Activated CD4-positive, alpha-beta memory T cell treated with anti-CD3 and anti-CD28 coated beads, Interleukin-2, amount 10 ng/mL, durations not matched to agents 7 days and 5 days (primary cell): ENCODE data around the gene LY9. TPM values are rescaled to one million over a fixed set of nuclear protein-coding genes. Genes with fewer than 3 reads are reported as not detected.

Source experiments
- CTCF ChIA-PET: fragments of 350-600 bp; sonication (Branson Sonifier 250); formaldehyde crosslinking; loops from one replicate; lab custom pipeline; 2021; ENCODE audit warnings: antibody characterized with exemption, inconsistent platforms; lab: Charles Lee
- POLR2A ChIA-PET: fragments of 350-600 bp; sonication (Branson Sonifier 250); formaldehyde crosslinking; loops from one replicate; lab custom pipeline; 2021; ENCODE audit warnings: antibody characterized with exemption; lab: Charles Lee
- DNase-seq: peaks from one replicate; pipeline ENCODE4 v3.0.0-alpha.2; 2020
- H3K27ac Mint-ChIP-seq: one replicate; pipeline ENCODE4 v1.8.0; 2021; ENCODE audit warnings: mild to moderate bottlenecking, mixed read lengths
- H3K27me3 Mint-ChIP-seq: one replicate; pipeline ENCODE4 v1.8.0; 2021; ENCODE audit warnings: mixed read lengths
- H3K36me3 Mint-ChIP-seq: one replicate; pipeline ENCODE4 v1.8.0; 2021; ENCODE audit warnings: low read depth, mixed read lengths
- H3K4me1 Mint-ChIP-seq: one replicate; pipeline ENCODE4 v1.8.0; 2021; ENCODE audit warnings: mixed read lengths
- H3K4me3 Mint-ChIP-seq: one replicate; pipeline ENCODE4 v1.8.0; 2021; ENCODE audit warnings: mild to moderate bottlenecking, mixed read lengths
- H3K9me3 Mint-ChIP-seq: one replicate; pipeline ENCODE4 v1.8.0; 2021; ENCODE audit warnings: mixed read lengths
- total RNA-seq, 2 experiments: library from RNA; stranded (reverse); gene quantifications; one replicate each; pipeline ENCODE4 v1.2.3, GENCODE V29; 2021

Gene LY9
- total RNA-seq, 2 experiments from 2014 or later, result 46.4 to 49.9 TPM

GRCh38 chr1:160807247-160807646, 11.3 kb downstream of the LY9 start:
- Mint-ChIP-seq H3K4me1 (peaks cover 27% of the 10 kb centered on the region), H3K36me3 (peaks cover 75% of the 10 kb centered on the region), H3K4me3 (no peak overlapping the region), H3K9me3 (peaks cover 20% of the 10 kb centered on the region), H3K27me3 (peaks cover 6% of the 10 kb centered on the region), H3K27ac (no peak overlapping the region)
- POLR2A ChIA-PET, result no interaction called here
- CTCF ChIA-PET, result interaction anchor here (0.8 to 2.7 kb wide), 4 partner anchors 9 to 144 kb away, joined by 3 to 10 read pairs (median 4); no protein-coding TSS in a partner anchor
- DNase-seq, result no peak

GRCh38 chr1:160807738-160808137, 11.8 kb downstream of the LY9 start:
- POLR2A ChIA-PET, result no interaction called here
- H3K4me1 Mint-ChIP-seq, result peaks cover 27% of the 10 kb centered on the region

GRCh38 chr1:160808289-160808688, 12.3 kb downstream of the LY9 start:
- POLR2A ChIA-PET, result no interaction called here
- H3K4me1 Mint-ChIP-seq, result peaks cover 30% of the 10 kb centered on the region
- H3K36me3 Mint-ChIP-seq, result peaks cover 71% of the 10 kb centered on the region
- H3K27ac Mint-ChIP-seq, result no peak overlapping the region
- H3K4me3 Mint-ChIP-seq, result no peak overlapping the region
- peaks cover 20% of the 10 kb centered on the region for H3K9me3 Mint-ChIP-seq
- H3K27me3 Mint-ChIP-seq, result peaks cover 6% of the 10 kb centered on the region
- no peak for DNase-seq
- CTCF ChIA-PET, result interaction anchor here (1.2 kb wide), 1 partner anchor 27 kb away, joined by 3 read pairs; no protein-coding TSS in a partner anchor

More at GRCh38 chr1:160807738-160808137, 11.8 kb downstream of the LY9 start:
- Mint-ChIP-seq H3K9me3 (peaks cover 20% of the 10 kb centered on the region), H3K36me3 (peaks cover 75% of the 10 kb centered on the region), H3K27ac (no peak overlapping the region), H3K27me3 (peaks cover 6% of the 10 kb centered on the region), H3K4me3 (no peak overlapping the region)
- CTCF ChIA-PET, result interaction anchor here (1.2 kb wide), 1 partner anchor 27 kb away, joined by 3 read pairs; no protein-coding TSS in a partner anchor
- no peak for DNase-seq

GRCh38 chr1:160810486-160810885, 14.5 kb downstream of the LY9 start:
- POLR2A ChIA-PET, result no interaction called here
- Mint-ChIP-seq H3K36me3 (peaks cover 64% of the 10 kb centered on the region), H3K9me3 (peaks cover 16% of the 10 kb centered on the region), H3K27ac (no peak overlapping the region), H3K4me3 (no peak overlapping the region), H3K4me1 (peaks cover 32% of the 10 kb centered on the region), H3K27me3 (peaks cover 2% of the 10 kb centered on the region)
- CTCF ChIA-PET, result no interaction called here
- no peak for DNase-seq

- no peak overlapping the region for H3K4me3 Mint-ChIP-seq
- DNase-seq, result no peak
- peaks cover 27% of the 10 kb centered on the region for H3K4me1 Mint-ChIP-seq
- peaks cover 12% of the 10 kb centered on the region for H3K9me3 Mint-ChIP-seq
- H3K27ac Mint-ChIP-seq, result no peak overlapping the region
- CTCF ChIA-PET, result interaction anchor here (1.3 to 2.3 kb wide), 2 partner anchors 35 to 141 kb away, joined by 3 to 8 read pairs; no protein-coding TSS in a partner anchor
- peaks cover 59% of the 10 kb centered on the region for H3K36me3 Mint-ChIP-seq
- POLR2A ChIA-PET, result no interaction called here
- no peaks in the 10 kb centered on the region for H3K27me3 Mint-ChIP-seq
Measured at GRCh38 chr1:160811147-160811546, 15.2 kb downstream of the LY9 start.

- H3K27ac Mint-ChIP-seq, result no peak overlapping the region
- no peak for DNase-seq
- CTCF ChIA-PET, result interaction anchor here (2.3 kb wide), 1 partner anchor 37 kb away, joined by 8 read pairs; no protein-coding TSS in a partner anchor
- H3K36me3 Mint-ChIP-seq, result peaks cover 48% of the 10 kb centered on the region
- peaks cover 20% of the 10 kb centered on the region for H3K4me1 Mint-ChIP-seq
- no peaks in the 10 kb centered on the region for H3K9me3 Mint-ChIP-seq
- POLR2A ChIA-PET, result no interaction called here
- H3K27me3 Mint-ChIP-seq, result no peaks in the 10 kb centered on the region
- no peak overlapping the region for H3K4me3 Mint-ChIP-seq
Measured at GRCh38 chr1:160813215-160813614, 17.2 kb downstream of the LY9 start.

- CTCF ChIA-PET, result interaction anchor here (0.7 to 0.8 kb wide), 2 partner anchors 9 to 37 kb away, joined by 3 read pairs; no protein-coding TSS in a partner anchor
- peaks cover 44% of the 10 kb centered on the region for H3K36me3 Mint-ChIP-seq
- H3K4me1 Mint-ChIP-seq, result peaks cover 20% of the 10 kb centered on the region
- no peak overlapping the region for H3K4me3 Mint-ChIP-seq
- H3K27me3 Mint-ChIP-seq, result no peaks in the 10 kb centered on the region
- no peak overlapping the region for H3K27ac Mint-ChIP-seq
- no peaks in the 10 kb centered on the region for H3K9me3 Mint-ChIP-seq
- DNase-seq, result no peak
- POLR2A ChIA-PET, result no interaction called here
Measured at GRCh38 chr1:160814316-160814715, 18.3 kb downstream of the LY9 start.

GRCh38 chr1:160814856-160815255, 18.9 kb downstream of the LY9 start:
- Mint-ChIP-seq H3K4me3 (no peak overlapping the region), H3K27ac (no peak overlapping the region), H3K36me3 (peaks cover 39% of the 10 kb centered on the region), H3K4me1 (peaks cover 20% of the 10 kb centered on the region), H3K9me3 (no peaks in the 10 kb centered on the region), H3K27me3 (no peaks in the 10 kb centered on the region)
- DNase-seq, result no peak
- CTCF ChIA-PET, result interaction anchor here (0.7 kb wide), 1 partner anchor 37 kb away, joined by 3 read pairs; no protein-coding TSS in a partner anchor
- POLR2A ChIA-PET, result no interaction called here

GRCh38 chr1:160818207-160818937, 22.4 kb downstream of the LY9 start:
- ChIA-PET POLR2A (interaction anchor here (0.6 to 1.2 kb wide), 2 partner anchors 19 to 381 kb away, joined by 3 read pairs; no protein-coding TSS in a partner anchor), CTCF (interaction anchor here (0.7 to 1.5 kb wide), 6 partner anchors 21 to 136 kb away, joined by 3 to 6 read pairs (median 3); no protein-coding TSS in a partner anchor)
- Mint-ChIP-seq H3K27ac (no peak overlapping the region), H3K4me3 (no peak overlapping the region), H3K4me1 (peaks cover 5% of the 10 kb centered on the region), H3K36me3 (peaks cover 16% of the 10 kb centered on the region), H3K27me3 (no peaks in the 10 kb centered on the region), H3K9me3 (no peaks in the 10 kb centered on the region)
- DNase-seq, result no peak

- H3K27ac Mint-ChIP-seq, result no peak overlapping the region
- no peaks in the 10 kb centered on the region for H3K9me3 Mint-ChIP-seq
- H3K4me1 Mint-ChIP-seq, result peaks cover 1% of the 10 kb centered on the region
- no peak overlapping the region for H3K4me3 Mint-ChIP-seq
- no peaks in the 10 kb centered on the region for H3K27me3 Mint-ChIP-seq
- H3K36me3 Mint-ChIP-seq, result peaks cover 11% of the 10 kb centered on the region
- CTCF ChIA-PET, result interaction anchor here (1.2 to 1.3 kb wide), 3 partner anchors 37 to 135 kb away, joined by 3 read pairs; no protein-coding TSS in a partner anchor
- DNase-seq, result no peak
- POLR2A ChIA-PET, result no interaction called here
Measured at GRCh38 chr1:160819186-160819585, 23.2 kb downstream of the LY9 start.

- Mint-ChIP-seq H3K4me3 (no peak overlapping the region), H3K27me3 (no peaks in the 10 kb centered on the region), H3K9me3 (no peaks in the 10 kb centered on the region), H3K27ac (no peak overlapping the region), H3K36me3 (no peaks in the 10 kb centered on the region), H3K4me1 (no peaks in the 10 kb centered on the region)
- DNase-seq, result no peak
- ChIA-PET CTCF (interaction anchor here (0.6 to 2.6 kb wide), 5 partner anchors 10 to 276 kb away, joined by 3 to 7 read pairs (median 3); no protein-coding TSS in a partner anchor), POLR2A (no interaction called here)
Measured at GRCh38 chr1:160821627-160822026, 25.7 kb downstream of the LY9 start.

GRCh38 chr1:160823296-160823695, 27.3 kb downstream of the LY9 start:
- H3K36me3 Mint-ChIP-seq, result no peaks in the 10 kb centered on the region
- no peak overlapping the region for H3K4me3 Mint-ChIP-seq
- no peak for DNase-seq
- ChIA-PET CTCF (interaction anchor here (1.3 kb wide), 1 partner anchor 12 kb away, joined by 4 read pairs; no protein-coding TSS in a partner anchor), POLR2A (no interaction called here)
- no peaks in the 10 kb centered on the region for H3K27me3 Mint-ChIP-seq
- no peak overlapping the region for H3K27ac Mint-ChIP-seq
- H3K9me3 Mint-ChIP-seq, result no peaks in the 10 kb centered on the region
- no peaks in the 10 kb centered on the region for H3K4me1 Mint-ChIP-seq

- ChIA-PET CTCF (interaction anchor here (0.9 to 6.3 kb wide), 3 partner anchors 46 to 145 kb away, joined by 3 to 79 read pairs (median 3); no protein-coding TSS in a partner anchor), POLR2A (no interaction called here)
- Mint-ChIP-seq H3K27me3 (no peaks in the 10 kb centered on the region), H3K36me3 (no peaks in the 10 kb centered on the region), H3K4me1 (peaks cover 5% of the 10 kb centered on the region), H3K4me3 (no peak overlapping the region), H3K9me3 (no peaks in the 10 kb centered on the region), H3K27ac (no peak overlapping the region)
- no peak for DNase-seq
Measured at GRCh38 chr1:160826546-160826945, 30.6 kb downstream of the LY9 start.
